Left kidney (tissue), 8 donors: ENCODE results near the gene GLTP. TPM values are rescaled to one million over a fixed set of nuclear protein-coding genes. Genes with fewer than 3 reads are reported as not detected.
"Not testable (repeated sequence)": the region's sequence is repeated elsewhere in the genome, so short reads cannot be mapped to it uniquely, and the experiment has no call there.

Source experiments
- DNase-seq: peaks from one replicate; pipeline ENCODE4 v3.0.0-alpha.2; 2013
- long read RNA-seq, 8 donors: transcript quantifications; one replicate each; lab custom pipeline, GENCODE V29; 2026
- polyA plus RNA-seq: library from polyadenylated mRNA; unstranded; fragments of 120-200 nt; gene quantifications from one replicate; pipeline ENCODE4 v1.2.1, GENCODE V29; 2013; ENCODE audit not compliant: insufficient read length

GLTP gene
- 34.2 TPM for polyA plus RNA-seq
- long read RNA-seq, donor 1, transcript GLTP-201 (5 exons, 2,356 nt) = major isoform, 13 of 18 reads
- long read RNA-seq, donor 1, partial matches to known transcripts = 5 of 18 reads
- long read RNA-seq, donor 1, other reads (novel, unspliced or antisense) = 0 of 18 reads
- long read RNA-seq, donor 2, transcript GLTP-201 (5 exons, 2,356 nt) = major isoform, 7 of 7 reads
- long read RNA-seq, donor 2, partial matches to known transcripts = 0 of 7 reads
- long read RNA-seq, donor 2, other reads (novel, unspliced or antisense) = 0 of 7 reads
- long read RNA-seq, donor 3, transcript GLTP-201 (5 exons, 2,356 nt) = major isoform, 10 of 10 reads
- long read RNA-seq, donor 3, partial matches to known transcripts = 0 of 10 reads
- long read RNA-seq, donor 3, other reads (novel, unspliced or antisense) = 0 of 10 reads
- long read RNA-seq, donor 4, partial matches to known transcripts = 0 of 3 reads
- long read RNA-seq, donor 4, other reads (novel, unspliced or antisense) = 0 of 3 reads
- long read RNA-seq, donor 5, transcript GLTP-201 (5 exons, 2,356 nt) = major isoform, 13 of 13 reads
- long read RNA-seq, donor 5, partial matches to known transcripts = 0 of 13 reads
- long read RNA-seq, donor 5, other reads (novel, unspliced or antisense) = 0 of 13 reads
- long read RNA-seq, donor 6, transcript GLTP-201 (5 exons, 2,356 nt) = major isoform, 18 of 18 reads
- long read RNA-seq, donor 6, partial matches to known transcripts = 0 of 18 reads
- long read RNA-seq, donor 6, other reads (novel, unspliced or antisense) = 0 of 18 reads
- long read RNA-seq, donor 7, transcript GLTP-201 (5 exons, 2,356 nt) = major isoform, 26 of 26 reads
- long read RNA-seq, donor 7, partial matches to known transcripts = 0 of 26 reads
- long read RNA-seq, donor 7, other reads (novel, unspliced or antisense) = 0 of 26 reads
- long read RNA-seq, donor 8, transcript GLTP-201 (5 exons, 2,356 nt) = major isoform, 8 of 8 reads
- long read RNA-seq, donor 8, partial matches to known transcripts = 0 of 8 reads
- long read RNA-seq, donor 8, other reads (novel, unspliced or antisense) = 0 of 8 reads

GRCh38 chr12:109880043-109880931, at the start of gene GLTP:
GLTP (minus strand) TSS chr12:109880541; CDS start chr12:109880374, 167 bp downstream.
- peak; percentile 87 for DNase-seq

GRCh38 chr12:109929326-109929725, 49.0 kb upstream of the GLTP start:
- not testable (repeated sequence) for DNase-seq

GRCh38 chr12:109928058-109928656, 47.8 kb upstream of the GLTP start:
- DNase-seq = no peak

- DNase-seq = no peak
Measured at GRCh38 chr12:109927622-109928021, 47.3 kb upstream of the GLTP start.

GRCh38 chr12:109926488-109927210, 46.3 kb upstream of the GLTP start:
- DNase-seq = no peak

GRCh38 chr12:109926016-109926415, 45.7 kb upstream of the GLTP start:
- DNase-seq = no peak

- peak; percentile 53 for DNase-seq
Measured at GRCh38 chr12:109925185-109925840, 45.0 kb upstream of the GLTP start.

- DNase-seq = no peak
Measured at GRCh38 chr12:109923481-109924245, 43.3 kb upstream of the GLTP start.

- no peak for DNase-seq
Measured at GRCh38 chr12:109923038-109923437, 42.7 kb upstream of the GLTP start.

- no peak for DNase-seq
Measured at GRCh38 chr12:109921982-109922381, 41.6 kb upstream of the GLTP start.

- DNase-seq = no peak
Measured at GRCh38 chr12:109920261-109920780, 40.0 kb upstream of the GLTP start.

- DNase-seq = no peak
Measured at GRCh38 chr12:109919456-109919855, 39.1 kb upstream of the GLTP start.

GRCh38 chr12:109916045-109916444, 35.7 kb upstream of the GLTP start:
- DNase-seq = no peak

GRCh38 chr12:109915171-109916040, 35.1 kb upstream of the GLTP start:
- no peak for DNase-seq

GRCh38 chr12:109914461-109914860, 34.1 kb upstream of the GLTP start:
- no peak for DNase-seq

- no peak for DNase-seq
Measured at GRCh38 chr12:109912855-109913321, 32.5 kb upstream of the GLTP start.

- no peak for DNase-seq
Measured at GRCh38 chr12:109910969-109911348, 30.6 kb upstream of the GLTP start.
